MG63 (cell line): Measurements from ENCODE around the gene MYOCOS. TPM values are rescaled to one million over a fixed set of nuclear protein-coding genes. Genes with fewer than 3 reads are reported as not detected.
"Not testable (repeated sequence)": the region's sequence is repeated elsewhere in the genome, so short reads cannot be mapped to it uniquely, and the experiment has no call there.

Source experiments
- DNase-seq: peaks from one replicate; pipeline ENCODE4 v3.0.0-alpha.2; 2020
- H3K27me3 ChIP-seq: fragments of 250-450 bp; sonication (Bioruptor Pico); 2 replicates; pipeline ENCODE4 v1.5.1; 2020; ENCODE audit warnings: mild to moderate bottlenecking, moderate library complexity
- H3K36me3 ChIP-seq: fragments of 250-450 bp; sonication (Bioruptor Pico); 2 replicates; pipeline ENCODE4 v1.5.1; 2020; ENCODE audit warnings: mild to moderate bottlenecking, moderate library complexity
- H3K4me3 ChIP-seq: fragments of 250-450 bp; sonication (Bioruptor Pico); 2 replicates; pipeline ENCODE4 v1.5.1; 2020; ENCODE audit warnings: mild to moderate bottlenecking, moderate library complexity
- H3K9me3 ChIP-seq: fragments of 250-450 bp; sonication (Bioruptor Pico); 2 replicates; pipeline ENCODE4 v1.5.1; 2020; ENCODE audit warnings: mild to moderate bottlenecking, moderate library complexity
- total RNA-seq: library from RNA; depleted of rRNA; stranded (reverse); fragments of >200 nt; shearing (Covaris generic); gene quantifications from 2 replicates; pipeline ENCODE4 v1.2.3, GENCODE V29; 2014; ENCODE audit warnings: low replicate concordance; rRNA removed

Gene MYOCOS, protein sequence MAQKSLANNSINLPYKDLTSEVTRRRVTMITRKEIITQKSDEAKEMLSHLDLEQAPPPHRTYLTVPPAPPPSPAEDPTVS
- not detected in 2 replicates for total RNA-seq

DNA sequence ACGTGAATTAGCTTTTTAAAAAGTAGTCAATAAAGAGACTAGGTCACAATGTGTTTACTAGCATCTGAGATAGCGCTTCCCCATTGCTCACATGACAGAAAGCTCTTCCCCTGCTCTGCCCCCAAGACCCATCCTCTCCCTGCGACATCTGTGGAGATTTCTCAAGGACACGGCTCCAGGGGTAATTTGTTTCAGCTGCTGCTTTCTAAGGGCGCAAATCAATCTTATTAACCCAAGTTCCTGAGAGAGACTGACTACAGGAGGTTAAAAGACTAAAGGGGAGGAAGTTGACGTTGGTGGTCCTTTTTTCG is at the start of gene MYOCOS:
Gene MYOCOS, plus strand, starts transcription at position 92 of the 311 bp plus-strand sequence. CDS start 1,641 bp downstream, outside the sequence.
- H3K27me3 ChIP-seq, result no peaks in the 10 kb centered on the region
- H3K36me3 ChIP-seq, result no peaks in the 10 kb centered on the region
- no peaks in the 10 kb centered on the region for H3K9me3 ChIP-seq
- DNase-seq, result no peak
- H3K4me3 ChIP-seq, result no peak within 1 kb of the TSS

DNA sequence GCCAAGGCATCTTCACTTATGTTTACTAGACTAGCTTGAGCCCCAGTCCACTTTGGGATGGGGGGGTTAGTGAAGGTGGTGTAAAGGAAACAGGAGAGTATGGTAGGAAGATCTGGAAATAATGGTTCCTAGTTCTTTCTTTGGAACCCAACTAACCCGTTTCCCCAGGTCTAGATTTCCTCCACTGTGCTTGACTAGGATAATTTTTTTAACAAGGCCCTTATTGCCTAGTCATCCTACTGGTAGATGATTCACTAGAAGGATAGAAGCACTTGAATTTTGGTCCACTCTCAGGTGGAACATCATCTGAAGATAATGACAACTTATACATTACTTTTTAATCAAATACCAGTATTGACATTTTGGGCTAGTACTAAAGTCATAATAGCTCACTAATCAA is 45.9 kb upstream of the MYOCOS start:
- no peak for DNase-seq
- Histone ChIP-seq H3K9me3 (no peaks in the 10 kb centered on the region), H3K27me3 (no peaks in the 10 kb centered on the region), H3K4me3 (no peak overlapping the region), H3K36me3 (peaks cover 77% of the 10 kb centered on the region)

DNA sequence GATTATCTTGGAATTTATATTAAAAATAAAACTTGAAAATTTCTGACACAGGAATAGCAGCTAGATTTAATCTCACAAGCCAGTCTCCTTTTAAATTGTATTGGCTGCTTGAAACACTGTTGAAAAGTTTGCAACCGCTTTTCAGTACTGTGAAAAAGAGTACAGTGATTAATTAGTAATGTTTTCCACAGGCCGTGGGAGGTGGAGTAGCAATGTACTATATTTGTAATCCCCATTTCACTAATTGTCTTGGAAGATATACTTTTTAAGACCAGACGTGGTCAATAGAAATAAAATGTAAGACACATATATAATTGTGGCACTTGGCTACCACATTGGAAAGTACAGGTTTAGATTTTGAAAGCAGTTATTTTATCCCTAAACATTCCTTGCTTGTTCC is 40.8 kb upstream of the MYOCOS start:
- H3K27me3 ChIP-seq, result no peaks in the 10 kb centered on the region
- peaks cover 72% of the 10 kb centered on the region for H3K36me3 ChIP-seq
- no peak for DNase-seq
- no peaks in the 10 kb centered on the region for H3K9me3 ChIP-seq
- no peak overlapping the region for H3K4me3 ChIP-seq

DNA sequence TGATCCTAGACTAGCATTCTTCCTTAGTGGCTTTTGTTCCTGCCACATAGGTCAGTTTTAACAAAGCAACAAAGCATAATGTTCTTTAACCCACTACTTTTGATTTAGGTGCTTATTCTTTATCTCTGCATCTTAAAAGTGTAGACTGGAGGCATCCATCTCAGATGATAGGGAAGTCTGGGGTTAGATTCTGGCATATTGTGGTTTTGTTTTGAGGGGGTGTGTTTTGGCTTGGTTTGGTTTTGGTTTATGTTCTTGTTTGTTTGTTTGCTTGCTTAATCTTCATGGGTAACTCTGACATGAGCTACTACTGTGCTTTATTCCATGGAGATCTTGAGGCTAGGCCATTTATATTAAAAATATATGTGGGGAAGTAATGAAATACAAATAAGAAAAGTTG is 40.3 kb upstream of the MYOCOS start:
- H3K36me3 ChIP-seq, result peaks cover 71% of the 10 kb centered on the region
- no peaks in the 10 kb centered on the region for H3K9me3 ChIP-seq
- DNase-seq, result no peak
- H3K27me3 ChIP-seq, result no peaks in the 10 kb centered on the region
- H3K4me3 ChIP-seq, result no peak overlapping the region

DNA sequence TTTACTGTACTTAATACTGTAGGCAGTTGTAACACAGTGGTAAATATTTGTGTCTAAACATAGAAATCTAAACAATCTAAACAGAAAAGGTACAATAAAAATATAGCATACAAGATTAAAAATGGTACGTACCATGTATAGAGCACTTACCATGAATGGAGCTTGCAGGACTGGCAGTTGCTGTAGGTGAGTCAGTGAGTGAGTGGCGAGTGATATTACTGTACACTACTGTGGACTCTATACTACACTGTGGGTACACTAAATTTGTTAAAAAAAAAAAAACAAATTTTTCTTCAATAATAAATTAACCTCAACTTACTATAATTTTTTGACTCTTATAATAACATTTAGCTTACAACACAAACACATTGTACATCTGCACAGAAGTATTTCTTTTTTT is 39.5 kb upstream of the MYOCOS start:
- no peak for DNase-seq
- H3K9me3 ChIP-seq, result no peaks in the 10 kb centered on the region
- H3K4me3 ChIP-seq, result no peak overlapping the region
- H3K27me3 ChIP-seq, result no peaks in the 10 kb centered on the region
- peaks cover 72% of the 10 kb centered on the region for H3K36me3 ChIP-seq

DNA sequence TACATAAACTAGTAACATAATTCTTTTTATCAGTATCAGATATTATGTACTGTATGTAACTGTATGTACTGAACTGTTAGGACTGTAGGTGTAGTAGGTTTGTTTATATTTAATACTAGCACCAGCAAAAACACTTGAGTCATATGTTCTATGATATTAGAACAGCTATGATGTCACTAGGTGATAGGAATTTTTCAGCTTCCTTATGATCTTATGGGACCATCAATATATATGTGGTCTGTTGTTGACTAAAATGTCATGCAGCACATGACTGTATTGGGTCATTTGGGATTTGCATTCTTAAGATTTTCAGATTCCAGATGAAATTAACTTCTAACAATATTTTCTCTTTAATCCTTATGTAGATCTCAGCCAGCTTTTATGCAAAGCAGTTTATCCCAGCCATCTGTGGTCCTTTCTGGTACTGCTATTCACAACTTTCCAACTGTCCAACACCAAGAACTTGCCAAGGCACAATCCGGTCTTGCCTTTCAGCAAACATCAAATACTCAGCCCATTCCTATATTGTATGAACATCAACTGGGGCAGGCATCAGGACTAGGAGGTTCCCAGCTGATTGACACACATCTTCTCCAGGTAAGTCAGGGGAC is 38.3 kb upstream of the MYOCOS start:
- H3K9me3 ChIP-seq, result no peaks in the 10 kb centered on the region
- H3K4me3 ChIP-seq, result no peak overlapping the region
- DNase-seq, result no peak
- H3K36me3 ChIP-seq, result peaks cover 76% of the 10 kb centered on the region
- no peaks in the 10 kb centered on the region for H3K27me3 ChIP-seq

DNA sequence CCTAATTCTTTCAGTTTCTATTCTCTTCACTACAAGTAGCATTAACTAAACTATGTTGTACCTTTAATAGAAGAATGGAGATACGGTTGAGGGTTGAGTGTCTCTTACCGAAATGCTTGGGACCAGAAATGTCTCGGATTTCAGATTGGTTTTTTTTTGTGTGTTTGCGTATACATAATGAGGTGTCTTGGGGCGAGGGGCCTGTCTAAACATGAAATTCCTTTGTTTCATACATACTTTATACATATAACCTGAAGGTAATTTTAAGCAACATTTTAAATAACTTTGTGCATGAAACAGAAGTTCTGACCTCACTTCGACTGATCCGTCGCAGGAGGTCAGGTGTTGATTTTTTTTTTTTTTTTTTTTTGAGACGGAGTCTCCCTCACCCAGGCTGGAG is 36.3 kb upstream of the MYOCOS start:
- Histone ChIP-seq H3K36me3 (peaks cover 74% of the 10 kb centered on the region), H3K27me3 (no peaks in the 10 kb centered on the region), H3K9me3 (no peaks in the 10 kb centered on the region), H3K4me3 (no peak overlapping the region)
- no peak for DNase-seq

DNA sequence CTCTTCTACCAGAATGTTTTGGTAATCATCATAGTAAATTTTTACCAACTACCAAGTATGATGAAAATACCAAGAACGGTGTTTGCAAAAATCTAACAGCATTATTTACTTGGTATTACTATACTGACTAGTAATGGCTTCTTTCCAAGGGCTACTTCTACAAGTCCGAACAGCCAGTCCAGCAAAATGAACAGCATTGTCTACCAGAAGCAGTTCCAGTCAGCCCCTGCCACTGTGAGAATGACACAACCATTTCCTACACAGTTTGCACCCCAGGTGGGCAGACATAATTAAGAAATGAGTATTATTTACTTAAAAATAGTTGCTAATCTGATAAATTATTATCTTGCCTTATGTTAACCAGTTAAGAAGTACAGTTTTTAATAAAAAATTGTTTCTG is 33.8 kb upstream of the MYOCOS start:
- no peak overlapping the region for H3K4me3 ChIP-seq
- peaks cover 78% of the 10 kb centered on the region for H3K36me3 ChIP-seq
- no peaks in the 10 kb centered on the region for H3K27me3 ChIP-seq
- no peaks in the 10 kb centered on the region for H3K9me3 ChIP-seq
- DNase-seq, result no peak

DNA sequence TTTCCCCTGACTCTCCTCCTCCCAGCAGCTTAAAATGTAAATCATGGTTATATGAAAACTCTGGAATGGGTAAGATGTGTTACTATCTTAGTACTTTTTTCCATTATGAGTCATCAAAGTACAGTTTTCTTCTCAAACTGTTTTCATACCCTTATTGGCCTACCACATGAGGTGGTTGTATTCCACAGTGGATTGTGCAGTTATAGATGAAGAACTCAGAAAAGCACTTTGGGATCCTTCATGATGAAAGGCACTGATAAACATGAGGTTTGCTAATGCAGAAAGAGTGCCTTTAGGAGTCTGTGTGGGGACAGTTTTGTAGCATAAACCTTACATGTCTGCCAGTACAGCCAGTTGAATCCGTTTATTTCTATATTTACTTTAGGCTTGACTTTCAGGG is 32.0 kb upstream of the MYOCOS start:
- DNase-seq, result no peak
- Histone ChIP-seq H3K4me3 (no peak overlapping the region), H3K36me3 (peaks cover 79% of the 10 kb centered on the region), H3K27me3 (no peaks in the 10 kb centered on the region), H3K9me3 (no peaks in the 10 kb centered on the region)

DNA sequence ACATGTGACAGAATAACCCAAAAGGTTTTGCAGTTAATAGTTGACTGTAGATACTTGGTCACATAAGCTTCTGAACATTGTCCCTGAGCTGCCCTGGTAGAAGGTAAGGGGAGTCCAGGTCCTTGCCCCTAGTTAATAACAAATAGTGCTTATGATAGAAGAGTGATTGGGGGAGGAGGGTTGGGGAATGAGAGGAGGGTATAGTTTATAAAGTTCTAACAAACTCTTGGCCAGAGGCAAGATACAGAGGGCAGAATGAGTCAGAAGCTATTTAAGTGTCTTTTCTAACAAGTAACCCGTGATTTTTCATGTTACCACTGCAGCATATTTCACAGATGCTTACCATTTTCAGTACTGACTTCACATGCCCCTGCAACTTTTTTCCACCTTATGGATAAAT is 26.7 kb upstream of the MYOCOS start:
- H3K27me3 ChIP-seq, result no peaks in the 10 kb centered on the region
- H3K9me3 ChIP-seq, result no peaks in the 10 kb centered on the region
- no peak overlapping the region for H3K4me3 ChIP-seq
- peaks cover 57% of the 10 kb centered on the region for H3K36me3 ChIP-seq
- DNase-seq, result no peak

DNA sequence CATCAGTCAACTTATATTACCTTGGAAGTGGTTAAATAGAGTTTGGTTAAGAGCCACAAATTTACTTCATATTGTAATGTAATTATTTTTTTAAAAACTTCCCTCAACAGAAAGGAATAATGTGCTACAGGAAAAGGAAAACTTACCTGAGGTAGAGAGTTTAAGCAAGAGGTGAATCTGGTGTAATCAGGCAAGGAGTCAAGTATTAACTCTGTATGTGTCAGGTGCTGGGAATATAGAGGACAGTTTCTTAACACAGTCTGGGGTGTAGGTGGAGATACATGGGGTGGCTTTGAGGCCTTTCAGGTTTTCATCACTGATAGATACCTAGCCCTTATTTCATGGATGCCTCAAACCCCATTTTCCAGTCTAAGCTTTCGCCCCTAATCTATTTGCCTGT is 25.9 kb upstream of the MYOCOS start:
- DNase-seq, result no peak
- Histone ChIP-seq H3K36me3 (peaks cover 49% of the 10 kb centered on the region), H3K4me3 (no peak overlapping the region), H3K27me3 (no peaks in the 10 kb centered on the region), H3K9me3 (no peaks in the 10 kb centered on the region)

DNA sequence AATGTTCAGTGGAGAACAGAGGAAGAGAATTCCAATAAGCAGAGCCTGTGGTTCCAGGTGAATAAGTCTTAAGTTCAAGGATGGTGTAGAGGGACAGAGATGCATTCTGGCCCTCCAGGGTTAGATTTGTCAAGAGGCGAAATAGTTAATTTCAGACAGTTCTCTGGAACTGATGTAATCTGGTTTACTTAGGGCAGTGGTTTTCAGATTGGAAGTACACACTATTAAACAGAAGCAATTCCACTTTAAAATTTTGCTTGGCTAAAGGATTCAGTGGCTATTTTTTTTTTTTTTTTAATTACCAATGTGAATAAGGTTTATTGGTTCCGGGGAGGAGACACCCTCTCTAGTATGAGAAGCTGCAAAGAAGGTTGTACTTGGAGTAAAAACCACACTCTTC is 25.3 kb upstream of the MYOCOS start:
- peaks cover 44% of the 10 kb centered on the region for H3K36me3 ChIP-seq
- H3K27me3 ChIP-seq, result no peaks in the 10 kb centered on the region
- no peaks in the 10 kb centered on the region for H3K9me3 ChIP-seq
- H3K4me3 ChIP-seq, result no peak overlapping the region
- DNase-seq, result no peak

DNA sequence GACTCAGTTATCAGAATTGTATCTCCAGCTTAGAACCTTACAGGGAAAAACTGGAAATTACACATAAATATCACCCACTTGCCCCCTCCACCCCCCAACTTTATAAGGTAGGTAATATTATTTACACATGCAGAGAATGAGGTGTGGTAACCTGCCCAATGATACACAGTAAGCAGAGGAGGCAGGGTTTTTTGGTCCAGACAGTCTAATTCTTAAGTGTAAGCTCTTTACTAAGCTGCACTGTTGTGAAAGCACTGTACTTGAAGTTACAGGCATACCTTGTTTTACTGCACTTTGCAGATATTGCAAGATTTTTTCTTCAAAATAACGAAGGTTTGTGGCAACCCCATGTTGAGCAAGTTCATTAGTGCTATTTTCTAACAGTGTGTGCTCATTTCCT is 24.8 kb upstream of the MYOCOS start:
- Histone ChIP-seq H3K4me3 (no peak overlapping the region), H3K9me3 (no peaks in the 10 kb centered on the region), H3K27me3 (no peaks in the 10 kb centered on the region), H3K36me3 (peaks cover 39% of the 10 kb centered on the region)
- no peak for DNase-seq

DNA sequence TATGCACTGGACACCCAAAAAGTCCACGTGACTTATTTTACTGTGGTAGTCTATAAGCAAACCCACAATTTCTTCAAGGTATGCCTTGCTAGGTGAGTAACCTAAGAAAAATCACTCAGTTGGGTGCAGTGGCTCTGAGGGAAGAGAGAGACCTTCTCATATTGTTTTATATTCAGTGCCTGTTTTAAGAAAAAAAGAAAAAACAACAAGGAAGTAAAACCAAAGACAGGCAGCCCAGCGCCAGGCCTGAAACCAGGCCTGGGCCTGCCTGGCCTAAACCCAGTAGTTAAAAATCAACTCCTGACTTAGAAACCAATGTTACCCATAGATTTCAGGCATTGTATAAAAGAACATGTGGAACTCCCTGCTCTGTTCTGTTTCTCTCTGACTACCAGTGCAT is 21.7 kb upstream of the MYOCOS start:
- H3K36me3 ChIP-seq, result peaks cover 16% of the 10 kb centered on the region
- DNase-seq, H3K27me3 ChIP-seq, H3K4me3 ChIP-seq, H3K9me3 ChIP-seq: not testable (repeated sequence)

DNA sequence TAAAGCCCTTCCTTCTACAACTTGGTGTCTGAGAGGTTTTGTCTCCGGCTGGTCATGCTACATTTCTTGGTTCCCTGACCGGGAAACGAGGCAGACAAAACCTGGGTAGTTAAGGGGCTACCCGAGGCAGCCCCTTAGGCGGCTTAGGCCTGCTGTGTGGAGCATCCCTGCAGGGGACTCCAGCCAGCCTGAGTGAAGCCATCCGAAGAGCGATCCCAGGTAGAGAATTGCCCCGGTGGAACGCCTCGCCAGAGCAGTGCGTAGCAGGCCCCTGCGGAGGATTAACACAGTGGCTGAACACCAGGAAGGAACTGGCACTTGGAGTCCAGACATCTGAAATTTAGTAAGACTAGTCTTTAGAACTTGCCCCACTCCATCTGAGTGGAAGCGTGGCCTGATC is 21.2 kb upstream of the MYOCOS start:
- Histone ChIP-seq H3K4me3 (no peak overlapping the region), H3K36me3 (peaks cover 13% of the 10 kb centered on the region), H3K27me3 (no peaks in the 10 kb centered on the region), H3K9me3 (no peaks in the 10 kb centered on the region)
- no peak for DNase-seq

DNA sequence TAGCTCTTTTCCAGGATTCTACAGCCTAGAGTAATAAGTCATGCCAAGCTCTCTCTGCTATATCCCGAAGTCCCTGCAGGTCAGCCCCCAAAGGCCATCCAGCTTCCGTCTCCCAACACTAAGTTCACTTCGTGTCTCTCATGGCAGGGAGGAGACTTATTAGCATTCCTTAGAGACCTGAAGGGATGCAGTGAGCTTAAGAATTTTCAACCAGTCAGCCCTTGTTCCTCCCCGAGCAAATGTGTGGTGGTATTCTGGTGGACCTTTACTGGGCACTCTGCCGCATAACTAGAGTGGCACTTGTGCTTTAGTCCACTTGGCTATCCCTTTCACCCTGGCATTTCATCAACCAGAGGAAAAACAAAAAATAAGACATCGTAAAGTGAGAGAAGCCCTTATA is 19.0 kb upstream of the MYOCOS start:
- H3K9me3 ChIP-seq, H3K27me3 ChIP-seq, H3K36me3 ChIP-seq, H3K4me3 ChIP-seq, DNase-seq: not testable (repeated sequence)

DNA sequence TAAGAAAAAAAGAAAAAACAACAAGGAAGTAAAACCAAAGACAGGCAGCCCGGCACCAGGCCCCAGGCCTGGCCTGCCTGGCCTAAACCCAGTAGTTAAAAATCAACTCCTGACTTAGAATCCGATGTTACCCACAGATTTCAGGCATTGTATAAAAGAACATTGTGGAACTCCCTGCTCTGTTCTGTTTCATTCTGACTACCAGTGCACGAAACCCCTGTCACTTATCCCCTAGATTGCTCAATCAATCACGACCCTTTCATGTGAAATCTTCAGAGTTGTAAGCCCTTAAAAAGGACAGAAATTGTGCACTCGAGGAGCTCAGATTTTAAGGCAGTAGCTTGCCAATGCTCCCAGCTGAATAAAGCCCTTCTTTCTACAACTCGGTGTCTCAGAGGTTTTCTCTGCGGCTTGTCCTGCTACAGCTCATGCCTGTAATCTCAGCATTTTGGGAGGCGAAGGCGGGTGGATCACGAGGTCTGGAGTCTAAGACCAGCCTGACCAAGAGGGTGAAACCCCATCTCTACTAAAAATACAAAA is 15.6 kb upstream of the MYOCOS start:
- H3K27me3 ChIP-seq, result no peaks in the 10 kb centered on the region
- H3K9me3 ChIP-seq, result no peaks in the 10 kb centered on the region
- no peak overlapping the region for H3K4me3 ChIP-seq
- DNase-seq, result no peak
- no peaks in the 10 kb centered on the region for H3K36me3 ChIP-seq

DNA sequence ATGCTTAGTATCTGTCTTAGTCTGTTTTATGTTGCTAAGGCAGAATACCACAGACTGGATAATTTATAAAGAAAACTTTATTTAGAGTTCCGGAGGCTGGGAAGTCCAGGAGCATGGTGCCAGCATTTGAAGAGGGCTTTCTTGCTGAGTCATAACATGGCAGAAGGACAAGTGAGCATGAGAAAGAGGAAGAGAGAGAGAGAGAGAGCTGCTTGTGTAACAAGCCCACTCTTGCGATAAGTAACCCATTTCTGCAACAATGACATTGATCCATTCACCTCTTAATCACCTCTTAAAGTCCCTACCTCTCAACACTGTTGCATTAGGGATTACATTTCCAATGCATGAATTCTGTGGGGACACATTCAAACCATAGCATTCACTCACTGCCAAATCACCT is 11.7 kb upstream of the MYOCOS start:
- peak; percentile 51 for DNase-seq
- no peak overlapping the region for H3K4me3 ChIP-seq
- no peaks in the 10 kb centered on the region for H3K27me3 ChIP-seq
- H3K36me3 ChIP-seq, result no peaks in the 10 kb centered on the region
- no peaks in the 10 kb centered on the region for H3K9me3 ChIP-seq

DNA sequence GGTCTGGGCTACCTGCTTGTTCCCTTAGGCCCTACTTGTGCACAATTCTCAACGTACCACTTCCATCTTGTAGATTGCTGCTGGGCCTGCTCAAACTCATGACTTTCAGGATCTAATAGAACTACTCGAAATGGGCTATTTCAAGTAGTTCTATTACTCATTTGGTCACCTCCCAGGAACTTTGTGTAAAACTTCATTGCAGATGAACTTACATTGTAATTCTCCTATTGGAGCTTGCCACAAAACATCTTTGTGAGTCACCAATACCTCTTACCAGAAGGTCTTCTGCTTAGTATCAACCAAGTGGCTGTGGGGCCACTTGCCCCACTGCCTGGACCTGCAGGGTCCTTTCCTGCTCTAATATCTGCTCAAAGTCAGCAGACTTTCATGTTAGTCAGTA is 10.7 kb upstream of the MYOCOS start:
- H3K36me3 ChIP-seq, result no peaks in the 10 kb centered on the region

More for the DNA sequence above, 10.7 kb upstream of the MYOCOS start:
- Histone ChIP-seq H3K9me3 (no peaks in the 10 kb centered on the region), H3K27me3 (no peaks in the 10 kb centered on the region), H3K4me3 (no peak overlapping the region)
- DNase-seq, result no peak
